GM19043 (cell line): Measurements from ENCODE around the gene TMEM79.
"Not testable (repeated sequence)": the region's sequence is repeated elsewhere in the genome, so short reads cannot be mapped to it uniquely, and the experiment has no call there.

Source experiments
- ATAC-seq: cut with Tn5 transposase; IDR thresholded peaks from one replicate; pipeline ENCODE4 v1.9.1; 2021; ENCODE audit warnings: low read depth; ENCODE audit not compliant: unreplicated experiment

Gene TMEM79

GRCh38 chr1:156298852-156299357 lies 14.8 kb downstream of the TMEM79 start, which contains the start of gene VHLL:
Gene VHLL, minus strand, starts transcription at chr1:156299307. Its CDS starts 118 bp downstream, at chr1:156299189.
- no peak for ATAC-seq

- no peak for ATAC-seq
Observed at GRCh38 chr1:156303241-156303640, 19.1 kb downstream of the TMEM79 start.

GRCh38 chr1:156305215-156305614 lies 21.1 kb downstream of the TMEM79 start:
- ATAC-seq, result no peak

- ATAC-seq, result no peak
Observed at GRCh38 chr1:156308078-156308477, 24.0 kb downstream of the TMEM79 start.

- ATAC-seq, result no peak
Observed at GRCh38 chr1:156310962-156311361, 26.8 kb downstream of the TMEM79 start.

- ATAC-seq, result no peak
Observed at GRCh38 chr1:156316909-156317308, 32.8 kb downstream of the TMEM79 start.

- ATAC-seq, result no peak
Observed at GRCh38 chr1:156319664-156320063, 35.5 kb downstream of the TMEM79 start.

GRCh38 chr1:156320560-156320959 lies 36.4 kb downstream of the TMEM79 start:
- ATAC-seq, result no peak

- ATAC-seq, result not testable (repeated sequence)
Observed at GRCh38 chr1:156323179-156323578, 39.1 kb downstream of the TMEM79 start.

GRCh38 chr1:156336242-156336641 lies 52.1 kb downstream of the TMEM79 start:
- ATAC-seq, result no peak

- ATAC-seq, result no peak
Observed at GRCh38 chr1:156337052-156337887, 53.1 kb downstream of the TMEM79 start.

- no peak for ATAC-seq
Observed at GRCh38 chr1:156337888-156338179, 53.7 kb downstream of the TMEM79 start.

GRCh38 chr1:156338180-156338976 lies 54.3 kb downstream of the TMEM79 start, which contains the start of the genes CCT3 and TSACC:
Gene CCT3, minus strand, starts transcription at chr1:156338292. Its CDS starts 108 bp downstream, at chr1:156338184.
Gene TSACC, plus strand, starts transcription at chr1:156338526. Its CDS starts 1,232 bp downstream, at chr1:156339758.
- ATAC-seq, result peak; percentile 87
